ENCODE data around the gene PEAR1.
A peak's percentile ranks its signal among the peaks of the same experiment; 100 is the strongest.

The PEAR1 gene

GRCh38 chr1:156884560-156885184 lies 8.8 kb upstream of the PEAR1 start:
- no peak for DNase-seq

- no peak for DNase-seq
Observed at GRCh38 chr1:156885314-156885713, 8.2 kb upstream of the PEAR1 start.

- no peak for DNase-seq
Observed at GRCh38 chr1:156885880-156886355, 7.6 kb upstream of the PEAR1 start.

GRCh38 chr1:156886583-156887281 lies 6.8 kb upstream of the PEAR1 start:
- DNase-seq = no peak

GRCh38 chr1:156887317-156887716 lies 6.2 kb upstream of the PEAR1 start:
- DNase-seq = no peak

GRCh38 chr1:156887734-156888133 lies 5.8 kb upstream of the PEAR1 start:
- no peak for DNase-seq

GRCh38 chr1:156889802-156890580 lies 3.5 kb upstream of the PEAR1 start:
- DNase-seq = peak; percentile 78 to 96

- peak; percentile 82 to 99 for DNase-seq
Observed at GRCh38 chr1:156892190-156893047, 1.1 kb upstream of the PEAR1 start.

GRCh38 chr1:156894001-156894400 lies 483 bp downstream of the PEAR1 start:
- no peak for DNase-seq

GRCh38 chr1:156894711-156895454 lies 1.4 kb downstream of the PEAR1 start:
- no peak for DNase-seq

GRCh38 chr1:156895455-156895812 lies 1.9 kb downstream of the PEAR1 start:
- DNase-seq = no peak

- DNase-seq = no peak
Observed at GRCh38 chr1:156895927-156896326, 2.4 kb downstream of the PEAR1 start.

GRCh38 chr1:156896490-156897033 lies 3.0 kb downstream of the PEAR1 start:
- no peak for DNase-seq

GRCh38 chr1:156897078-156897825 lies 3.7 kb downstream of the PEAR1 start:
- no peak for DNase-seq

- DNase-seq = no peak
Observed at GRCh38 chr1:156898161-156898566, 4.6 kb downstream of the PEAR1 start.

- DNase-seq = no peak
Observed at GRCh38 chr1:156898971-156899664, 5.6 kb downstream of the PEAR1 start.

- DNase-seq = peak in 1 of 2 experiments; percentile 70
Observed at GRCh38 chr1:156899956-156900718, 6.6 kb downstream of the PEAR1 start.

GRCh38 chr1:156900896-156901589 lies 7.5 kb downstream of the PEAR1 start:
- no peak for DNase-seq

GRCh38 chr1:156901590-156901900 lies 8.0 kb downstream of the PEAR1 start:
- DNase-seq = no peak
